SIG-M5 treated with dmso at 0.1 percent for 504 hours (cell line): ENCODE measurements around the gene SHCBP1L.
A peak's percentile ranks its signal among the peaks of the same experiment; 100 is the strongest.
"Not testable (repeated sequence)": the region's sequence is repeated elsewhere in the genome, so short reads cannot be mapped to it uniquely, and the experiment has no call there.

Experiments
- DNase-seq: peaks from one replicate; lab custom pipeline; 2025; ENCODE audit not compliant: unreplicated experiment; lab: John Stamatoyannopoulos, UW

SHCBP1L gene

DNA sequence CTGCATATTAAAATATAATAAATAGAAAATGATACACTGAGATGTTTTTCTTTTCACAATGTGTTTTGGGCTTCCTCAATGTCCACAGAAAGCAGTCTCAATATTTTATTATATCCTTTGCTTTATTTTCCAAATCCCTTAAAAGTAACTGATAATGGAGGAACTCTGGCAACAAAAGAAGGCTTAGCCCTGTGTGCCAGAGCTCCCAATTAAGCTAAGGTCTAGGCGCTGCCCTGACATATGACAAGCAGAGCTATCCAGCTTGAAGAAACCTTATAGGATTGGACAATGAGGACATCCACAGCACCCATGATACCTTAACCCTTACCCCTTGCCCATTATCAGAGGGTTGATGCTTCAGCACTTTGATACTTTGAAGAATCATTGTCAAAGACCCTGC, 12.9 kb upstream of the SHCBP1L start:
- DNase-seq = no peak

- DNase-seq = no peak
Measured at GRCh38 chr1:182965096-182965495, 12.1 kb upstream of the SHCBP1L start.

DNA sequence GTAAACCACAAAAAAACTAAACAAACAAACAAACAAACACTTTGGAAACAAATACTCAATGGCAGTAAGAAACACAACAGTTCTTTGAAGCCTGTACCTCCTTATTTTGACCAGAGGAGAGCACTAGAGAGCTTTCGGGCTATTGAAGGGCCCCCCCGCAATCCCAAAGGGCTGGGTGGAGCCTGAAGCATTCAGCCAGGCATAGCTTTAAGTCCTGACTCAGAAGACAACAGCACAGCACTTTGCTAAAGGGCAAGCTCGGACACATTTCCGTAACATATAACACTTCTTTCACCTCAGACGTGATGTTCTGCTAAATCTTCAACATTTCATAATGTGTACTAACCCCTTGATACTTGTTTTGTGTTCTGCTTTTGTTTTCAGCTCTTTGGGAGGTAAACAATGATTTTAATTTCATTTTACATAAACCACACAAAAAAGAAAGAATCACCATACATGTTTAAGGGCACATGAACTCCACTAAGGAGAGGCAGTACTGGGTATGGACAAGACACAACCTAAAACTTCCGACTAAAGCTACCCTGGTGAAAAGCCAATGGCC, 9.7 kb upstream of the SHCBP1L start:
- DNase-seq = peak; percentile 88

DNA sequence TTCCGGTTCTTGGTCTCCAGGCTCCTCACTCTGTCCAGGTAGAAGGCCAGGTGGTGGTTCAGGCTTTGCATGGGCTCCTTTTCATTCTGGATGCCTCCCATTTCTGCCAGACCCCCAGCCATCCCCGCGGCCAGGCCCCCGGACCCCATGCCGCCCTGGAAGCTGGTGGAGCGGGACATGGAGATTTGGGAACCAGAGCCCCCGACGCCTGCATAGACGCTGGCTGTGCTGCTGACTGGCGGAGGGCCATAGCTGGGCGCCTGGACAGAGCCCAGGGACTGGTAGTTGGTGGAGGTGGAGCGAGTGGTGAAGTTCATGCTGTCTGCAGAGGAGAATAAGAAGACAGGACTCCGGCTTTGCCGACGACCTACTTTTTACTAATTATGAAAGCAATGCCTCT, 7.1 kb upstream of the SHCBP1L start:
- DNase-seq = no peak

- DNase-seq = no peak
Measured at GRCh38 chr1:182957902-182958395, 5.0 kb upstream of the SHCBP1L start.

GRCh38 chr1:182956708-182957365, 3.9 kb upstream of the SHCBP1L start:
- no peak for DNase-seq

GRCh38 chr1:182955596-182956588, 2.9 kb upstream of the SHCBP1L start:
- DNase-seq = no peak

GRCh38 chr1:182953826-182954225, 860 bp upstream of the SHCBP1L start:
- no peak for DNase-seq

DNA sequence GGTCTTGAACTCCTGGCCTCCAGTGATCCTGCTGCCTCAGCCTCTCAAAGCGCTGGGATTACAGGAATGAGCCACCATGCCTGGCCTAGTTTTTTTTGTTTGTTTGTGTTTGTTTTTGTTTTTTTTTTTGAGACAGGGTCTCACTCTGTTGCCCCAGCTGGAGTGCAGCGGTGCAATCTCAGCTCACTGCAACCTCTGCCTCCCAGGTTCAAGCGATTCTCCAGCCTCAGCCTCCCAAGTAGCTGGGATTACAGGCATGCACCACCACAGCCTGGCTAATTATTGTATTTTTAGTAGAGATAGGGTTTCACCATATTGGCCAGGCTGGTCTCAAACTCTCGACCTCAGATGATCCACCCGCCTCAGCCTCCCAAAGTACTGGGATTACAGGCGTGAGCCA, 9.6 kb downstream of the SHCBP1L start:
- DNase-seq = not testable (repeated sequence)

GRCh38 chr1:182942145-182942544, 10.8 kb downstream of the SHCBP1L start:
- DNase-seq = not testable (repeated sequence)

- no peak for DNase-seq
Measured at GRCh38 chr1:182939413-182939812, 13.6 kb downstream of the SHCBP1L start.

- DNase-seq = no peak
Measured at GRCh38 chr1:182935716-182936115, 17.2 kb downstream of the SHCBP1L start.

DNA sequence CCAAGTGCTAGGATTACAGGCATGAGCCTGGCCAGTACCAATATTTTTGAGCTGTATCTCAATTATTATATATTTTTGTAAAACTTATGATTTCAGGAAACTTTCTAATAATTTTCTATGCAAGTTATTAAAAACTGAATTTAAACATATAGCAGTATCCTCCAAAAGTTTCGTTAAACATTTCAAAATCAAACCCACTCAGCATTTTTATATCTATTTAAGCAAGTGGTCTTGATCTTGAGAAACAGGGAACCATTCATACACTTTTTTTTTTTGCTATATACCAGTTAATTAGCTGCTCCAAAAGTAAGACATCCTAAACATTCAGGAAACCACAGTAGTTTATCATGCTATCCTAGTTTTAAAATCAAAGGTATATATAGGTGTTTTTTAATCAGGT, 22.0 kb downstream of the SHCBP1L start:
- DNase-seq = no peak

DNA sequence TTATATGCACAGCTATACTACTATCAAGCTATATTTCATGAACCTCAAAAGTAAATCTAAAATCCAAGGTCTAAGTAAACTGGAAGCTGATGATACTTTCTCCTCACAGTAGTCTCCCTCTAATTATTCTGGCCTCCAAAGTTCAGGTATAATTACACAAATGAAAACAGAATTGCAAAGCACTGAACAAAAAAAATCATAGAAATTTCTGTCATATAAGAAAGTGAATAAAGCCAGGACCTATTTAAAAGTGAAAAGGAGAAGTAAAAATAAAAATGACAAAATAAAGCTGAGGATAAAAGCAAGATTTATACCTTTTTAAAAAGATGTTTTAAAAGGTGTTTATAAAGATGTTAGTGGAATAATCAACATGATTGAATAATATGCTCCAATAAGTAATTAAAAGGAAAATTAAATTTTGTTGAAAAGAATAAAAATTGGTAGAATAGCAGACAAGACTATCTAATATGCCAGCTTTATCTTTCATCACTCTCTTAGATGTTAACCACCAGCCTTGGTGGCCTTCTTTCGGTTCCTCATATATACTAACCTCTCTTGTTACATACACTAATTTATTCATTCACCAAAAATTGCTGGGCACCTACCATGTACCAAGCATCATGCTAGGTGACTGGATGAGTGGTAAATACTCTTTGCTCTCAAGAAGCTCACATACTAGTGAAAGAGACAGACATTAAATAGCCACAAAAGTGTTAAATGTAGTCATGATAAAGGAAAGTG, 25.1 kb downstream of the SHCBP1L start:
- DNase-seq = peak; percentile 56

- no peak for DNase-seq
Measured at GRCh38 chr1:182925661-182926060, 27.3 kb downstream of the SHCBP1L start.

DNA sequence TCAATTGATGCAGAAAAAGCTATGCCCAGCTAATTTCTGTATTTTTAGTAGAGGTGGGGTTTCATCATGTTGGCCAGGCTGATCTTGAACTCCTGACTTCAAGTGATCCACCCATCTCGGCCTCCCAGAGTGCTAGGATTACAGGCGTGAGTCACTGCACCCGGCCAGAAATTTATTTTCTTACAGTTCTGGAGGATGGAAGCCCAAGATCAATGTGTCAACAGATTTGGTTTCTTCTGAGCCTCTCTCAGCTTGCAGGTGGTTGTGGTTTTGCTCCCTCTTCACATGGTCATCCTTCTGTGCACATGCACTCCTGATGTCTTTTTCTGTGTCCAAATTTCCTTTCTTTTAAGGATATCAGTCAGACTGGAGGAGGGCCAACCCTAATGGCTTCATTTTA, 35.6 kb downstream of the SHCBP1L start:
- no peak for DNase-seq

GRCh38 chr1:182913401-182913800, 39.6 kb downstream of the SHCBP1L start:
- no peak for DNase-seq

GRCh38 chr1:182910143-182910542, 42.8 kb downstream of the SHCBP1L start:
- DNase-seq = no peak

- DNase-seq = no peak
Measured at GRCh38 chr1:182909578-182909977, 43.4 kb downstream of the SHCBP1L start.

DNA sequence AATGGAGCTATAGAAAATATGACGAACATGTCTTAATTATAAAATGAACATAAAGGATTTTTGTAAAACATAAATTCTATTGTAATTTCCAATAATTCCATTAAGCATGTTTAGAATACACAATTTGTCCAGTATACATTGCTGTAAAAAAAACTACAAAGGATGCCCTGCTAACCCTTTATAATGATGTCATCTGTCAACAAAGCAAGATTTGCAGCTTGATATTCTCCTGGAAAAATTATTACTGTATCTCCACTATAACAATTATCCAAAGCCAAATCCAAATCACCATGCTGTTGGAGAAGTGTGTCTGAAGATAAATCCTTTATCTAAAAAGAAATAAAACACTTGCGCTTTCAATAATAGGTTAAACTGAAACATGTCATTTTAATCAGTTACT, 47.6 kb downstream of the SHCBP1L start:
- no peak for DNase-seq

- not testable (repeated sequence) for DNase-seq
Measured at GRCh38 chr1:182901946-182902345, 51.0 kb downstream of the SHCBP1L start.
